Central memory CD4-positive, alpha-beta T cell (primary cell): ENCODE data around the gene COL6A3.

Experiments
- DNase-seq: peaks from one replicate; pipeline ENCODE4 v3.0.0; 2022
- total RNA-seq, 3 experiments: gene quantifications; one replicate each; lab custom pipeline; 2026; lab: John Stamatoyannopoulos, UW

COL6A3 gene
- 8.2 to 69.2 (median 26.2) reads per million in 3 experiments for total RNA-seq

GRCh38 chr2:237413777-237414661 lies at the start of gene COL6A3:
Gene COL6A3, minus strand, starts transcription at chr2:237414164. Its CDS starts 17,347 bp downstream, at chr2:237396817.
- no peak for DNase-seq

GRCh38 chr2:237459741-237460174 lies 45.8 kb upstream of the COL6A3 start:
- DNase-seq: no peak

- DNase-seq: no peak
Observed at GRCh38 chr2:237459226-237459625, 45.3 kb upstream of the COL6A3 start.

- no peak for DNase-seq
Observed at GRCh38 chr2:237458519-237458918, 44.6 kb upstream of the COL6A3 start.

- DNase-seq: no peak
Observed at GRCh38 chr2:237457388-237457941, 43.5 kb upstream of the COL6A3 start.

- no peak for DNase-seq
Observed at GRCh38 chr2:237456200-237456843, 42.4 kb upstream of the COL6A3 start.

GRCh38 chr2:237455764-237456163 lies 41.8 kb upstream of the COL6A3 start:
- DNase-seq: no peak

GRCh38 chr2:237453671-237454070 lies 39.7 kb upstream of the COL6A3 start:
- DNase-seq: no peak

- DNase-seq: no peak
Observed at GRCh38 chr2:237452861-237453260, 38.9 kb upstream of the COL6A3 start.

- no peak for DNase-seq
Observed at GRCh38 chr2:237451643-237452469, 37.9 kb upstream of the COL6A3 start.

GRCh38 chr2:237450583-237450982 lies 36.6 kb upstream of the COL6A3 start:
- DNase-seq: no peak

GRCh38 chr2:237450108-237450507 lies 36.1 kb upstream of the COL6A3 start:
- DNase-seq: no peak

- DNase-seq: no peak
Observed at GRCh38 chr2:237449193-237449881, 35.4 kb upstream of the COL6A3 start.

- DNase-seq: no peak
Observed at GRCh38 chr2:237448626-237449025, 34.7 kb upstream of the COL6A3 start.

GRCh38 chr2:237448171-237448570 lies 34.2 kb upstream of the COL6A3 start:
- no peak for DNase-seq

- DNase-seq: no peak
Observed at GRCh38 chr2:237447496-237447895, 33.5 kb upstream of the COL6A3 start.

- no peak for DNase-seq
Observed at GRCh38 chr2:237446338-237446665, 32.3 kb upstream of the COL6A3 start.

GRCh38 chr2:237445611-237446337 lies 31.8 kb upstream of the COL6A3 start:
- no peak for DNase-seq

GRCh38 chr2:237444071-237444470 lies 30.1 kb upstream of the COL6A3 start:
- no peak for DNase-seq

- DNase-seq: peak; percentile 51
Observed at GRCh38 chr2:237441605-237442274, 27.8 kb upstream of the COL6A3 start.

GRCh38 chr2:237440819-237441281 lies 26.9 kb upstream of the COL6A3 start:
- no peak for DNase-seq
